ENCODE data around the gene ASB10.

The ASB10 gene

GRCh38 chr7:151166629-151167196 lies 20.3 kb downstream of the ASB10 start:
- no peak for DNase-seq (ENCODE audit: low spot score)

GRCh38 chr7:151161757-151162156 lies 25.3 kb downstream of the ASB10 start:
- no peak for DNase-seq (ENCODE audit: low spot score)

- no peak for DNase-seq (ENCODE audit: low spot score)
Observed at GRCh38 chr7:151157645-151158329, 29.3 kb downstream of the ASB10 start.

- no peak for DNase-seq (ENCODE audit: low spot score)
Observed at GRCh38 chr7:151152643-151153513, 34.2 kb downstream of the ASB10 start.

GRCh38 chr7:151150388-151150787 lies 36.7 kb downstream of the ASB10 start:
- DNase-seq (ENCODE audit: low spot score): no peak

DNA sequence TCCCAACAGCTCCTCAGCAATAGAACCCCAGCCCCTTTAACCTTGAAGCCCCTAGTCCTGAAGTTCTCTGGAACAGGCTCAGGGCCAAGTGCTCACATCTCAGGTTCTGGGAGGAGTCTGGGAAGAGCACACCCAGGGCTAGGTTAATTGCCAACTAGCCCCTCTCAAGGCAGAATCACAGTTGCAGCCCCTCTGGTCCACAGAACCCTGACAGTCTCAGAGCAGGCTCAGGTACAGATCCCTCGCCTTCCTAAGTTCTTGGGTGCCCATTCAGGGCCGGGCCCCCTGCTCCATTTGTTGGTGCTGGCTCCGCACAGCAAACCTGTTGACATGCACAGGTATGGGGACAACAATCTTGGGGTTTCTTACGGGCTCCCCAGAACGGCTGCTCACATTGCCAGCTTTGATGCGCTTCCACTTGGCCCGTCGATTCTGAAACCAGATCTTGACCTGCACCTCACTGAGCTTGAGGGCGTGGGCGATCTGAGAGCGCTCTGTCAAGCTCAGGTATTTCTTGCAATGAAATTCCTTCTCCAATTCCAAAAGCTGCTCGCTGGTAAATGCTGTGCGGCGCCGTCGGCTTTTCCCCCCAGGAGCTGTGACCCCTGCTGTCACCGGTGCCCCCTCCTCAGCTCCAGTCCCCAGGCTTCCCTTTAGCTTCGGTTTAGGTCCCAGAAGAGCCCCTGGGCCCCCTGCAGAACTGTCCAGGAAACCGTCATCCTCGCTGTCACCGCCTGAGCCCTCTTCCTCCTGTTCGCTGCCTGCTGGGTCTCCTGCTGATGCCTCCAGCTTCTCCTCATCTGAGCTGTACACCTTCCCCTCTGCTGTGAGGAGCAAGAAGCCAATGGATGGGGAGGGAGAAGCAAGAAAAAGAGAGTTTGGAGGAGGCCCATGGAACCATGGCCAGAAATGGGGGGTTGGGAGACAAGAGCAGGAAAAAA lies 38.5 kb downstream of the ASB10 start:
- no peak for DNase-seq (ENCODE audit: low spot score)

GRCh38 chr7:151146761-151147160 lies 40.3 kb downstream of the ASB10 start:
- DNase-seq (ENCODE audit: low spot score): peak; percentile 92

DNA sequence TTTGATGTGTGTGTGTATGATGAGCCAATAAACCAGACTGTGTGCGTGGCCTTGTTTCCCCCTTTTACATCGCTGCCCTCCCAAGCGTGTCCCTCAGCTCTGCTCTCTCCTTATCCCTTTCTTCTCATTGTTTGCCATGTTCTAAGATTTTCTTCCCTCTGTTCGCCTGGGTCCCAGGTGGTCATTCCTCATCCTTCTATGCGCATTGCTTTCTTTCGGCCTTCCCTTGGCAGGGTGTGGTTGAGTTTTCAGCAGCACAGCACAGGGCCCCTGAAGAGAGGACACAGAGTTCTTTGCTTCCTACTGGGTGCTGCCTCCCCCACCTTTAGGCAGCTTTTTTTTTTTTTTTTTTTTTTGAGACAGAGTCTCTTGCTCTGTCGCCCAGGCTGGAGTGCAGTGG lies 42.7 kb downstream of the ASB10 start:
- DNase-seq (ENCODE audit: low spot score): no peak

DNA sequence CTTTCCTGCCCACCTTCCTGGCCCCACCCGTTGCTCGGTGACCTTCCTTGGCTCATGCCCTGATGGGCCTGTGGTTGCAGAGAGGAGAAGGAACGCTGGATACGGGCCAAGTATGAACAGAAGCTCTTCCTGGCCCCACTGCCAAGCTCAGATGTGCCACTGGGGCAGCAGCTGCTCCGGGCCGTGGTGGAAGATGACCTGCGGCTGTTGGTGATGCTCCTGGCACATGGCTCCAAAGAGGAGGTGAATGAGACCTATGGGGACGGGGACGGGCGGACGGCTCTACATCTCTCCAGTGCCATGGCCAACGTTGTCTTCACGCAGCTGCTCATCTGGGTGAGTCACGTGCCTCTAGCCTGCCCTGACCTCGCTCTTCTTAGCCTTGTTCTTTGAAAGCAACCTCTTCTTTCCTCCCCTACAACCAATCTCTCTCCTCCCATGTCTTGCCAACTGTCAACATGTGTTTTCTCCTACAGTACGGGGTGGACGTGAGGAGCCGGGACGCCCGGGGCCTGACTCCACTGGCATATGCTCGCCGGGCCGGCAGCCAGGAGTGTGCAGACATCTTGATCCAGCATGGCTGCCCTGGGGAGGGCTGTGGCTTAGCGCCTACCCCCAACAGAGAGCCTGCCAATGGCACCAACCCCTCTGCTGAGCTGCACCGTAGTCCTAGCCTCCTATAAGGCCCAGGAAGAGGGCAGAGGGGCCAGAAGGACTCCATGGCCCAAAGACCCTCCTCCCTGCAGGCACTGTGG lies 43.6 kb downstream of the ASB10 start:
- DNase-seq (ENCODE audit: low spot score): peak; percentile 37

DNA sequence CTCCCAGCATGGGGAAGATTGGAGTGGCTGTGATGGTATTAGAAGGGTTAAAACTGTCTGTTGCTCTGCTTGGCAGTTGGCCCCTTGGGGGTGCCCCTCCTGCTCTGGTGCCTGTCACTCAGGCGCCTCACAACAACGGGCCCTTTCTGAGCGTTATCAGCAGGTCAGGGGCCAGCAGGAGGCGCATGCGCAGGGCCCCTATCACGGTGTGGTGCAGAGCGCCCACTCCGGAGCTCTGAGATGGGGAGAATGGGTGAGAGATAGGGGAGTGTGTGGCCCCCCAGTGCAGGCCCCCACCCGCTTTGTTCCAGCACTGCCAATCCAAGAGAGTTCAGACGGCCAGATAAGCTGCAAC lies 44.4 kb downstream of the ASB10 start:
- DNase-seq (ENCODE audit: low spot score): peak; percentile 86

DNA sequence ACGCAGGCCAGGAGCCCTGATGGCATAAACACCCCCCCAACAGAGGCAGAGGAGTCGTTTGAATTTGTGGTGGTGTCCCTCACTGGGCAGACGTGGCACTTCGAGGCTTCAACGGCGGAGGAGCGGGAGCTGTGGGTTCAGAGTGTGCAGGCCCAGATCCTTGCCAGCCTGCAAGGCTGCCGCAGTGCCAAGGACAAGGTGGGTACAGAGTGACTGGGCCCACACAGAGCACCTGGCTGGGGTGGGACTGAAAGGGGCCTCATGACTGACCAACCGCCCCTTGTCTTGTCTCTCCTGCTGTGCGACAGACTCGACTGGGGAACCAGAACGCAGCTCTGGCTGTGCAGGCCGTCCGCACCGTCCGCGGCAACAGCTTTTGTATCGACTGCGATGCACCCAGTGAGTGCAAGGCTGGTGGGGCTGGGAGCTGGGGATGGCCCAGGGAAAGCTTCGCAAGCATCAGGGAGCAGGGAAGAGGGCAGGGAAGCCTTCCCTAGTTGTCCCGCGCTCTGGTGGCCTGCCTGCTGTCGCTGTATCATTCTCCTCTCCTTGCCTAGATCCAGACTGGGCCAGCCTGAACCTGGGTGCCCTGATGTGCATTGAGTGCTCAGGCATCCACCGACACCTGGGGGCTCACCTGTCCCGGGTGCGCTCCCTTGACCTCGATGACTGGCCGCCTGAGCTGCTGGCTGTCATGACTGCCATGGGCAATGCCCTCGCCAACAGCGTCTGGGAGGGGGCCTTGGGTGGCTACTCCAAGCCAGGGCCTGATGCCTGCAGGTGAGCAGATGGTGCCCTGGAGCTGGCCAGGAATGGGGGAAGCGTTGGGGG lies 45.0 kb downstream of the ASB10 start:
- DNase-seq (ENCODE audit: low spot score): no peak

DNA sequence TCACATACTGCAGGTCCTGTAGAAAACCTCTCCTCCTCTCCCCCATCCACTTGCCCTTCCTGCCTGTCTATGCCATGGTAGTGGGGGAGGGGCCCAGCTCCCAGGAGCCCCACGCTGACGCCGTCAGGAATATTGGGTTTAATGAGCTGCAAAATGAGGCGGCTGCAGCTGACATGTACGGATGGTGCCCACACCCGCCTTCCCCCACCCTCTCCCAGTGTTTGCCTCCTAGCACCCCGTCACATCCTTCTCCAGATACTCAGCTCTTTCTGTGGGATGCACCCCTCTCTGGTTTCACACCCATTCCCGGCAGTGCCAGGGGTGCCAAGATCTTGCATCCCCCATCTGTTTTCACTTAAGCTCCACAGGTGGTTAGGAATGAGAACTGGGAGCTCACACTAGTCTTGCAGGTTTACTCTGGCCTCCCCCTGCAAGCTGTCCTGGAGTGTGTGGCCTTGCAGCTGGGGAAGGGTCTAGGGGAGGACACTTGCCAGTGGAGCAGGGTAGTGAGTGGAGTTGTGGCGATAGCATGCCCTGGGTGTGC lies 45.7 kb downstream of the ASB10 start:
- DNase-seq (ENCODE audit: low spot score): no peak

- no peak for DNase-seq (ENCODE audit: low spot score)
Observed at GRCh38 chr7:151140826-151141225, 46.2 kb downstream of the ASB10 start.

DNA sequence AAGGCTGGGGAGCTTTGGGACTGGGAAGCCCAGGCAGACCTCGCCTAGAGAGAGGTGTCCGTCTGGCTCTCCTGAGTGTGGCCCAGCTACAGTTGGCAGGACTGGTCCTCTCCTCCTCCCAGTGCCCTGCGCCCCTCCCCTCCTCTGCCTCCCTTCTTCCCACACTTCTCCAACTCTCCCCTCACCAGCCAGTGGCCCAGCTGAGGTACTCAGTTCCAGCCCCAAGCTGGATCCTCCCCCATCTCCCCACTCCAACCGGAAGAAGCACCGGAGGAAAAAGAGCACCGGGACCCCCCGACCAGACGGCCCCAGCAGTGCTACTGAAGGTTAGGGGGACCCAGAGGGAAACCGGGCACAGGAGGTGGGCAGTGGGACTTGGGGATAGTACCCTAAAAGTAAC lies 47.3 kb downstream of the ASB10 start:
- DNase-seq (ENCODE audit: low spot score): no peak

- no peak for DNase-seq (ENCODE audit: low spot score)
Observed at GRCh38 chr7:151139071-151139790, 47.8 kb downstream of the ASB10 start.

DNA sequence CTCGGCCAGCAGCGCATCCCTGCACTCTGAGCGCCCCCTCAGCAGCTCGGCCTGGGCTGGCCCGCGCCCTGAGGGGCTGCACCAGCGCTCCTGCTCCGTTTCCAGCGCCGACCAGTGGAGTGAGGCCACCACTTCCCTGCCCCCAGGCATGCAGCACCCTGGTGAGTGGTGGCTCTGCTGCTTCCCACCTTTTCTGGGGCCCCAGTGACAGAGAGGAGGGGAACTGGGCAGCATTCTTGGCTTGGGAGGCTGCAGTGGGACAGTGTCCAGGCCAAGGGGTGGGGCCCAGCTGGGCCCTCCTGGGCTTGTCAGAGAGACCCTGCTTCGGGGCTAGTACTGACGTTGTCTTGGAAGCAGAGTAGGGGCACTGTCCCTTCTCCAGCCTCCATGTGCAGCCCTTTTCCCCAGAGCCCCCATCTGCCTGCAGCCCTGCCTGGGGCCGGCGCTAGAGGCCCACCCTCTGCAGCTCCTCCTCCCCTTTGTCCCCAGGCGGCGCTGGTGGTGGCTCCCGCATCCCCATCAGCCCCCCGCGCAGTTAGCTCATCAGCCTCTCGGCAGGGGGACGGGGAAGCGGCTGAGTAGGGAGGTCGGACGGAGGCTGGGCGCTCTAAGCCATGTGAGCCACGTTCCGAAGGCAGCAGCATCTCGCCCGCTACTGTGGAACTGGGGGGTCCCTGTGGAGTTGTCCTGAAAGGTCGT lies 48.7 kb downstream of the ASB10 start:
- no peak for DNase-seq (ENCODE audit: low spot score)

DNA sequence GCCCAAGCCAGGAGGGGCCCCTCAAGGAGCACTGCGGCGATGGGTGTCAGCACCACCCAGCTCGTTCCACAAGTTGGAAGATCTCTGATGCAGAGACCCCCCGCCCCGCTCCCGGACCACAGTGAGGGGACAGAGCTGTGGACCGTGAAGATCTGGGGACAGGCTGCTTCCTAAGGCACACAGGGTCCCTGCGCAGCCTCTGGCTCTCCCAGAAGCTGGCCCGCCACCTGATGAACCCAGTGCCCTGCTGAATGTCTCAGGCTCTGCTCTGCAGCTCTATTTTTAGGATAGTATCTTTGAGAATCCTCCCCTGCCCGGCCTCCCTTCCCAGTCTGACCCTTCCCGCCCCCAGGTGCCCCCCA lies 49.3 kb downstream of the ASB10 start:
- DNase-seq (ENCODE audit: low spot score): no peak

GRCh38 chr7:151137076-151137675 lies 49.9 kb downstream of the ASB10 start:
- DNase-seq (ENCODE audit: low spot score): no peak
